GM12872 (cell line): ENCODE measurements around the gene MMRN1.
A peak's percentile ranks its signal among the peaks of the same experiment; 100 is the strongest.

Experiments
- TF ChIP-seq, protein P1 (sequence below): IDR thresholded peaks from 3 replicates; pipeline ENCODE4 v1.5.1; 2011; ENCODE audit warnings: low read depth, mild to moderate bottlenecking, low read length, moderate library complexity; ENCODE audit not compliant: insufficient read depth

The MMRN1 gene

DNA sequence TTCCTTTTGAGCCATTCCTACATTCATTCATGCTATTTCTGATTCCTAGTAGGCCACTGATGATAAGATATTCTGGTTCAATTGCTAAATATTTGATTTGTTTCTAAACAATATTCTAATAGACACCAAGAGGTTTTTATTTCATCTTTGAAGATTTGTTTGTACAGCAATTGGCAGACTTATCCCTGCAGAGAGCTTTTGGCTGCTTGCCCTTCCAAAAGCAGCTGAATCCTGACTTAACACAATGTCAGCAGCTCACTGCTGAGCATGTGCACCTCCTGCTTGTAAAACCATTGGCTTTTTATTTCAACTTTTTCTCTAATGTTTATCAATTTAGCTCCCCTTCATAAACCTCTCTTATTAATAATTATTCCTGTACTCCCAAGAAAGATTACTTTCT lies 45.3 kb downstream of the MMRN1 start:
- TF ChIP-seq, protein P1, sequence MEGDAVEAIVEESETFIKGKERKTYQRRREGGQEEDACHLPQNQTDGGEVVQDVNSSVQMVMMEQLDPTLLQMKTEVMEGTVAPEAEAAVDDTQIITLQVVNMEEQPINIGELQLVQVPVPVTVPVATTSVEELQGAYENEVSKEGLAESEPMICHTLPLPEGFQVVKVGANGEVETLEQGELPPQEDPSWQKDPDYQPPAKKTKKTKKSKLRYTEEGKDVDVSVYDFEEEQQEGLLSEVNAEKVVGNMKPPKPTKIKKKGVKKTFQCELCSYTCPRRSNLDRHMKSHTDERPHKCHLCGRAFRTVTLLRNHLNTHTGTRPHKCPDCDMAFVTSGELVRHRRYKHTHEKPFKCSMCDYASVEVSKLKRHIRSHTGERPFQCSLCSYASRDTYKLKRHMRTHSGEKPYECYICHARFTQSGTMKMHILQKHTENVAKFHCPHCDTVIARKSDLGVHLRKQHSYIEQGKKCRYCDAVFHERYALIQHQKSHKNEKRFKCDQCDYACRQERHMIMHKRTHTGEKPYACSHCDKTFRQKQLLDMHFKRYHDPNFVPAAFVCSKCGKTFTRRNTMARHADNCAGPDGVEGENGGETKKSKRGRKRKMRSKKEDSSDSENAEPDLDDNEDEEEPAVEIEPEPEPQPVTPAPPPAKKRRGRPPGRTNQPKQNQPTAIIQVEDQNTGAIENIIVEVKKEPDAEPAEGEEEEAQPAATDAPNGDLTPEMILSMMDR = no peak

DNA sequence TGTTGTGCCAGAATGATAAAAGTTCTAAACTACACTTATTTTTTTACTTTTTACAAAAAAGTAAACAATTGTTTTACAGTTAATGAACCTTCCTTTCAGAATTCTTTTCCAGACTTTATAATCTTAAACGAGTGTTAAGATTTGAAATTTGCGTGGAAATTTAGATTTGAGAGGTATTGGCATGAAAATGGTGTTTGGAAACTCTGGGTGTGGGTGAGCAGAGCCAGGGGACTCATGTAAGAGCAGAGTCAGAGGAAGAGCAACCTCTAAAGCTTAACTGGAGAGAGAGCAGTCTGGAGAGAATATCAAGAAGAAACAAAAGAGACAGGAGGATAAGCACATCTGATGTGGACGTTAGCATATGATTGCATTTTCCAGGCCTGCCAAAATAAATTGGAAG lies 48.2 kb downstream of the MMRN1 start:
- TF ChIP-seq, protein P1 = no peak

DNA sequence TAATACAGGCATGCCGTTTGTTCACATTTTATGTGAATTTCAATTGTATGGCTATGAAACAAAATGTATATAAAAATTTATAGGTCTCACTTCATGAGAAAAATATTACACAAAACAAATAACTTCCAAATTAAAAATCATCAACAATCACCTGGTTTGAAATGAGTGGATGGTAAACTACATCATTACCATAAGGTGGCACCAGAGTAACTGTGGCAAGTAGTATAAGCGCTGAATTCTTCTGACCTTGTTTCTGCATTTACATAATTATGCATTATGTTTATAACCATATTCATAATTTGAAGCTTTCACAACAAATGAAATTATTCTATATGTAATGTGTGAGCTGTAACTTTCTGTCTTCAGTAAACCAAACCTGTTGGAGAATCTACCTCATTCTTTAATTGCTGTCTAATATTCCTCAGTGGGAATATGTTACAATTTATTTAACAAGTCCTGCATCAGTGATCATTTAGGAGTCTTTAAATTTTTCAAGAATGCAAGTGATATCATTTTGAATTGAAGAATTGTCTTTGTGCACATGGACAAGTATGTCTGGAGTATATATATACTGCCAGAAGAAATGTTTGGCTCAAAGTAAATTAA lies 55.2 kb downstream of the MMRN1 start:
- TF ChIP-seq, protein P1 = peak; percentile 34; the same call in 1 of the 3 replicates

DNA sequence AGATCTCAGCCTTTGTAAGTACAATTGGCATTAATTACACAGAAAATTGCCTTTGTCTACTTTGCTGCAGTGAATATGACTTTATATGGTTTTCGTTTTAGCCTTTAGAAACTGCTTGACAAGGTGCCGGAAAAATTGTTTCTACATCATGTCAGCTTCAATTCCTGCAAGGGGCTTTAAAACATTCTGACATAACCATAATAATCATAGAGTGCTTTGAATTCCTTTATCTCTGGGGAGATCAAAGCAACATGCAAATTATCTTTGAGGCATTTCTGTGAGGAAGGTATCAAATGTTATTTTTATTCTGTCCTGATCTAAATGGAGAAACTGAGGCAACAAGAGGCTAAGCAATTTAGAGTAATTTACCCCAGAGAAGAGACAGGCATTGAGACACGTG lies 57.8 kb downstream of the MMRN1 start:
- TF ChIP-seq, protein P1 = no peak

DNA sequence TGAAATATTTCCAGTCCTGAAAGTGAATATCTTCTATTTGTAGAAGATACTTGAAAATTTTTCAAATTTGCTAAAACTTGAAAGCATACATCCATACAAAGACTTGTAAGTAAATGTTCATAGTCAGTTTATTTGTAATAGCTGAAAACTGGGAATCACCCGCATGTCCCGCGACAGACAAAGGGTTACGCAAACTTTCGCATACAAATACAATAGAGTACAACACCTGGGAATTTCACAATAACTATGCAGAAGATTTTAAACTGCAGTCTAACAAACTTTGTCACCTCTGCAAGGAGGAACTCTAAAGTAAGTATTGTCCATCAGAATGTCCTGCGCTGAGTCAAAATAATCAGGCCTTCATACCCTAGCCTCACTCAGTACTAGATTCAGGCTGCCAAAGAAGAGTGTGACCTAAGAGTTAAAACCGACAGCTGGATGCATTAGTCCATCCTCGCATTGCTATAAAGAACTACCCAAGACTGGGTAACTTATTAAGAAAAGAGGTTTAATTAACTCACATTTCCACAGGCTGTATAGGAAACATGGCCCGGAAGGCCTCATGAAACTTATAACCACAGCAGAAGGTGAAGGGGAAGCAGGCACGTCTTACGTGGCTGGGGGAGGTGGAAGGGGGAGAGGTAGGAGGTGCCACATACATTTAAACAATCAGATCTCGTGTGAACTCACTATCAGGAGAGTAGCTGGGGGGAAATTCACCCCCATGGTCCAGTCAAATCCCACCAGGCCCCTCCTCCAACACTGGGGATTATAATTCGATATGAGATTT lies 60.4 kb downstream of the MMRN1 start:
- TF ChIP-seq, protein P1 = no peak

DNA sequence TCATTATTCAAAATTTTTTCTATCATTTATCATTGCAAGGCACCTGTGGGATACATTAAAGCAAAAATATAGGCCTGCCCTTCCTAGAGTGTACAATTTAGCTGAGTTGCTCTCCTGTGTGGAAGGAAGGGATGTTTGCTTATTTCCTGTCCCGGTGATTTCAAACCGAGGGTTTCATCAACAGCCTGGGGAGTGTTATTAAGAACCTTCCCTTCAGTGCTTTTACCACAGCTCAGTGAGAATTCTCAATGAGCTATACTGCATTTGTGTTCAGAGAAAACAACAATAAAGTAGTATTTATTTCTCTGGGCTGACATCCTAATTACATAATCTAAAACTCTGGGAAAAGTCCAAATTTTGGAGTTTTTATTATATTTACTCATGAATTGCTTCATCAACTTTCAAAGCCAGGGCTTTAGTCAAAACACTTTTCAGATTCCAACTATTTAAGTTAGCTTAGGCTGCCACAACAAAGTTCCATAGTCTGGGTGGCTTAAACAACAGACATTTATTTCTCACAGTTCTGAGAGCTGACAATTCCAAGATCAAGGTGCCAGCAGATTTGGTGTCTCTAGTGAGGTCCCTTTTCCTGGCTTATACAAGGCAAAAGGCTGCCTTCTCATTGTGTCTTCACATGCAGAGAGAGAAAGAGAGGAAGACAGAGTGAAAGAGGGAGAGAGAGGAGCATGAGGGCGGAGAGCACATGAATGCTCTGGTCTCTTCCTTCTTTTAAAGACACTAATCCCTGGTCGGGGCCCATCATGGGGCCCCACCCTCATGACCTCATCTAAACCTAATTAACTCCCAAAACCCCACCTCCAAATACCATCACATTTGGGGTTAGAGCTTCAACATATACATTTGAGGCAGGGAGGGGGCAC lies 62.6 kb downstream of the MMRN1 start:
- TF ChIP-seq, protein P1 = no peak

DNA sequence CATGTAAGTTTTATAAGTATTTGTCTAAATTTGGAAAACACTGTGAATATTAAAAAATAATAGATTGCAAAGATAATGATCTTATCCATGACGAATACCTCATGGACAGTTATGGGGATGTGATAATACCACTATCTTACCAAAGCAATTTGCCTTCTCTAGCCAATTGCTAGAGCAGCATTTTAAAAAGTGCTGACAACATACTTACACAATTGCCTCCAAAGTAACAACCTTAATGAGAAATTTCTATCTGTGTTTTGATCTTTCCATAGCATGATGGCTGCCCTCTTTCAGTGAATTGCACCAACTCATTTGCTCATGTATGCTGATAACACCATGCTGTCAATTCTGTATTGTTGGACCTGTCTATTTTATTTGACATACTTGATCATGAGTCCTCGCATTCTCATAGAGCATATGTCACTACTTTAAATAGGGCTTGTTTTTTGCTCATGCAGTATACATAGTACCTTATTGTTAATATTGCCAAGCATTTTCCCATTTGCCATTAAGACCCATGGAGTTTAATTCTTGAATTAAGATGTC lies 87.2 kb downstream of the MMRN1 start:
- TF ChIP-seq, protein P1 = no peak
